Measurements from ENCODE around the gene INPP4A. TPM values are rescaled to one million over a fixed set of nuclear protein-coding genes. Genes with fewer than 3 reads are reported as not detected.

INPP4A gene
- total and polyA plus RNA-seq, 7 donors, result 1.8 to 49.9 (median 30.4) TPM

GRCh38 chr2:98598781-98599428 lies 154.2 kb downstream of the INPP4A start:
- peaks cover 0 to 65% (median 13%) of the 10 kb centered on the region in 4 donors for H3K36me3 ChIP-seq

GRCh38 chr2:98601532-98602132 lies 157.0 kb downstream of the INPP4A start:
- Histone ChIP-seq H3K9me3 (no peaks in the 10 kb centered on the region), H3K27ac (no peak overlapping the region), H3K36me3 (peaks cover 0 to 69% (median 13%) of the 10 kb centered on the region in 4 donors), H3K4me3 (no peak overlapping the region), H3K4me1 (peaks cover 0 to 21% (median 9%) of the 10 kb centered on the region in 4 donors), H3K27me3 (no peaks in the 10 kb centered on the region)
- 80 to 83% methylated on average over 3 of the region's 3 CpGs for WGBS, 2 donors
- intact Hi-C loops (cut with DNase I), result loop anchor here (10.0 kb wide), 3 partner anchors 157 to 937 kb away; partner anchors contain the start of genes ACTR1B, C2orf92, INPP4A and TMEM131
- DNase-seq, result no peak
- no peak for TF ChIP-seq POLR2A (IDR thresholded peaks at IDR 0.05)
- TF ChIP-seq CTCF (IDR thresholded peaks at IDR 0.05), result peak in 3 of 4 experiments; percentile 27 to 56 (median 30)

More at GRCh38 chr2:98598781-98599428, 154.2 kb downstream of the INPP4A start:
- Histone ChIP-seq H3K4me1 (no peaks in the 10 kb centered on the region), H3K27ac (no peak overlapping the region), H3K27me3 (no peaks in the 10 kb centered on the region), H3K9me3 (no peaks in the 10 kb centered on the region), H3K4me3 (no peak overlapping the region)
- DNase-seq, result no peak
- TF ChIP-seq EP300 (IDR thresholded peaks at IDR 0.05) (no peak), POLR2AphosphoS5 (IDR thresholded peaks at IDR 0.05) (no peak), CTCF (IDR thresholded peaks at IDR 0.05) (no peak), POLR2A (IDR thresholded peaks at IDR 0.05) (no peak)
- intact Hi-C loops (cut with DNase I), result no loop called here
- WGBS, 2 donors, result 74 to 85% methylated on average over 1 of the region's 1 CpG

DNA sequence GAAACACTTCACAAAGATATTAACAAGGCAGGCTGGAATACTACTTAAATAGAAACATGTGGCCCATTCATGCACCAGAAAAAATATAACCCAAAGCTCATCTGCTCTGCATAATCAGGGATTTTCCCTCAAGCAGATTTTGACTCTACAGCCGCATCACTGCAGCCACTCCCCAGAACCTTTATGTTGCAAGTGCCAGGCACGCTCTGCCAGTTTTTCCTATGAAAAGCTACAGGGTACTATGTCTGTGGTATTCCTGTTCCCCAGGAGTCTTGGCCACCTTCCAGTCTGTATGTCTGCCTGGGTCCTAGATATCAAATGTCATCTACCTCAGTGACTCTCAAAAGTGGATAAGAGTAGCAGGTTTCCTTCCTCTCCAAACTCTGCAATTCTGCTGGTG lies 159.9 kb downstream of the INPP4A start:
- TF ChIP-seq POLR2A (IDR thresholded peaks at IDR 0.05) (no peak), POLR2AphosphoS5 (IDR thresholded peaks at IDR 0.05) (no peak), EP300 (IDR thresholded peaks at IDR 0.05) (no peak), CTCF (IDR thresholded peaks at IDR 0.05) (no peak)
- peaks cover 0 to 47% (median 10%) of the 10 kb centered on the region in 4 donors for H3K36me3 ChIP-seq
- no peak overlapping the region for H3K4me3 ChIP-seq
- intact Hi-C loops (cut with DNase I), result loop anchor here (10.0 kb wide), 3 partner anchors 160 to 940 kb away; partner anchors contain the start of genes ACTR1B, C2orf92, INPP4A and TMEM131
- no peak overlapping the region for H3K27ac ChIP-seq
- H3K9me3 ChIP-seq, result no peaks in the 10 kb centered on the region
- H3K4me1 ChIP-seq, result peaks cover 0 to 35% (median 25%) of the 10 kb centered on the region in 4 donors
- no peak for DNase-seq
- WGBS, 2 donors, result 64 to 71% methylated on average over 2 of the region's 2 CpGs
- no peaks in the 10 kb centered on the region for H3K27me3 ChIP-seq

GRCh38 chr2:98605076-98605475 lies 160.4 kb downstream of the INPP4A start:
- H3K4me3 ChIP-seq, result no peak overlapping the region
- H3K27me3 ChIP-seq, result no peaks in the 10 kb centered on the region
- intact Hi-C loops (cut with DNase I), result loop anchor here (10.0 kb wide), 3 partner anchors 160 to 940 kb away; partner anchors contain the start of genes ACTR1B, C2orf92, INPP4A and TMEM131
- peaks cover 0 to 40% (median 30%) of the 10 kb centered on the region in 4 donors for H3K4me1 ChIP-seq
- TF ChIP-seq POLR2A (IDR thresholded peaks at IDR 0.05) (no peak), POLR2AphosphoS5 (IDR thresholded peaks at IDR 0.05) (no peak), EP300 (IDR thresholded peaks at IDR 0.05) (no peak), CTCF (IDR thresholded peaks at IDR 0.05) (no peak)
- H3K36me3 ChIP-seq, result peaks cover 0 to 43% (median 5%) of the 10 kb centered on the region in 4 donors
- WGBS, 2 donors, result 81 to 86% methylated on average over 3 of the region's 3 CpGs
- no peak for DNase-seq
- no peaks in the 10 kb centered on the region for H3K9me3 ChIP-seq
- H3K27ac ChIP-seq, result no peak overlapping the region

Measured in sigmoid colon (tissue), 7 donors.